CD4-positive, alpha-beta T cell (primary cell): ENCODE measurements around the gene PRDM16. TPM values are rescaled to one million over a fixed set of nuclear protein-coding genes. Genes with fewer than 3 reads are reported as not detected.

Source experiments
- ATAC-seq: fragments of 200-7000 bp; cut with Tn5 transposase; one replicate; pipeline ENCODE4 v1.10.0; 2022; ENCODE audit warnings: mild to moderate bottlenecking; ENCODE audit not compliant: poor library complexity
- CTCF ChIA-PET: fragments of 350-600 bp; sonication (Branson Sonifier 250); formaldehyde crosslinking; loops from one replicate; lab custom pipeline; 2021; ENCODE audit warnings: antibody characterized with exemption, inconsistent platforms; lab: Charles Lee
- POLR2A ChIA-PET: fragments of 350-600 bp; sonication (Branson Sonifier 250); formaldehyde crosslinking; loops from one replicate; lab custom pipeline; 2021; ENCODE audit warnings: antibody characterized with exemption, inconsistent platforms; lab: Charles Lee
- DNase-seq, 14 experiments: peaks; one replicate each; pipeline ENCODE4 v3.0.0-alpha.2; 2013 to 2020; ENCODE audit warnings: mixed read lengths in 2 of 14
- H3K27ac ChIP-seq, 2 donors: one replicate each; pipeline versions ENCODE4 v1.5.1 to v1.7.0; 2013; ENCODE audit warnings: low read length in 2 of 2, low read depth in 1 of 2, mild to moderate bottlenecking in 1 of 2
- H3K27me3 ChIP-seq, 2 experiments: 1 replicate in 1 of 2; 2 replicates in 1 of 2; pipeline versions ENCODE4 v1.6.1 to v1.7.0; 2013; ENCODE audit warnings: low read length in 2 of 2, control low read depth in 1 of 2, mild to moderate bottlenecking in 1 of 2, moderate library complexity in 1 of 2; ENCODE audit not compliant: insufficient read depth in 2 of 2, control insufficient read depth in 1 of 2
- H3K36me3 ChIP-seq: one replicate; pipeline ENCODE4 v1.6.1; 2013; ENCODE audit warnings: low read length, control low read depth; ENCODE audit not compliant: insufficient read depth
- H3K4me1 ChIP-seq: one replicate; pipeline ENCODE4 v1.6.1; 2013; ENCODE audit warnings: low read length, control low read depth; ENCODE audit not compliant: insufficient read depth
- H3K4me3 ChIP-seq: one replicate; pipeline ENCODE4 v1.5.1; 2013; ENCODE audit warnings: mild to moderate bottlenecking, low read length, moderate library complexity
- H3K9me3 ChIP-seq, 2 experiments: 1 replicate in 1 of 2; 2 replicates in 1 of 2; pipeline versions ENCODE4 v1.6.1 to v1.7.0; 2013; ENCODE audit warnings: low read length in 2 of 2, mild to moderate bottlenecking in 2 of 2, control low read depth in 1 of 2, moderate library complexity in 1 of 2; ENCODE audit not compliant: control insufficient read depth in 1 of 2, insufficient read depth in 1 of 2
- H3K27ac Mint-ChIP-seq: one replicate; pipeline ENCODE4 v1.8.0; 2020; ENCODE audit warnings: mixed read lengths
- H3K27me3 Mint-ChIP-seq: one replicate; pipeline ENCODE4 v1.8.0; 2021; ENCODE audit warnings: mixed read lengths
- H3K36me3 Mint-ChIP-seq: one replicate; pipeline ENCODE4 v1.8.0; 2021; ENCODE audit warnings: low read depth, mixed read lengths
- H3K4me1 Mint-ChIP-seq: one replicate; pipeline ENCODE4 v1.8.0; 2021; ENCODE audit warnings: low read depth, mixed read lengths
- H3K4me3 Mint-ChIP-seq: one replicate; pipeline ENCODE4 v1.8.0; 2020; ENCODE audit warnings: mild to moderate bottlenecking, mixed read lengths
- H3K9me3 Mint-ChIP-seq: one replicate; pipeline ENCODE4 v1.8.0; 2020; ENCODE audit warnings: mixed read lengths
- intact Hi-C, 2 experiments: fragments of 100-400 bp; cut with DNase I in 1 of 2; cut with micrococcal nuclease in 1 of 2; formaldehyde crosslinking; loops; one replicate each; pipeline versions ENCODE4 v1.15.1 to v1.9.0; 2023 to 2025; cut with DNase I, micrococcal nuclease
- total RNA-seq, 174 experiments: library from RNA in 2 of 174; stranded (reverse) in 2 of 174; gene quantifications; one replicate each; pipeline ENCODE4 v1.2.3 and lab custom pipeline; 2021 to 2026
- TF ChIP-seq, protein P1 (sequence below): fragments of 200-600 bp; IDR thresholded peaks from one replicate; pipeline ENCODE4 v1.8.0; 2022; ENCODE audit warnings: antibody characterized with exemption, mild to moderate bottlenecking

The PRDM16 gene
- total RNA-seq, 2 experiments from 2014 or later: not detected

GRCh38 chr1:3155926-3156220 is 86.9 kb downstream of the PRDM16 start:
- peaks cover 35% of the 10 kb centered on the region for H3K27me3 Mint-ChIP-seq
- H3K27ac Mint-ChIP-seq: no peak overlapping the region
- no peaks in the 10 kb centered on the region for H3K9me3 Mint-ChIP-seq
- ATAC-seq (no peak), DNase-seq (no peak)
- H3K4me3 Mint-ChIP-seq: no peak overlapping the region
- intact Hi-C loops: no loop called here
- Histone ChIP-seq H3K9me3 (no peaks in the 10 kb centered on the region), H3K27me3 (peaks cover 8 to 25% of the 10 kb centered on the region in 2 experiments), H3K36me3 (no peaks in the 10 kb centered on the region), H3K4me1 (peaks cover 3% of the 10 kb centered on the region), H3K4me3 (no peak overlapping the region), H3K27ac (no peak overlapping the region)
- TF ChIP-seq, protein P1, sequence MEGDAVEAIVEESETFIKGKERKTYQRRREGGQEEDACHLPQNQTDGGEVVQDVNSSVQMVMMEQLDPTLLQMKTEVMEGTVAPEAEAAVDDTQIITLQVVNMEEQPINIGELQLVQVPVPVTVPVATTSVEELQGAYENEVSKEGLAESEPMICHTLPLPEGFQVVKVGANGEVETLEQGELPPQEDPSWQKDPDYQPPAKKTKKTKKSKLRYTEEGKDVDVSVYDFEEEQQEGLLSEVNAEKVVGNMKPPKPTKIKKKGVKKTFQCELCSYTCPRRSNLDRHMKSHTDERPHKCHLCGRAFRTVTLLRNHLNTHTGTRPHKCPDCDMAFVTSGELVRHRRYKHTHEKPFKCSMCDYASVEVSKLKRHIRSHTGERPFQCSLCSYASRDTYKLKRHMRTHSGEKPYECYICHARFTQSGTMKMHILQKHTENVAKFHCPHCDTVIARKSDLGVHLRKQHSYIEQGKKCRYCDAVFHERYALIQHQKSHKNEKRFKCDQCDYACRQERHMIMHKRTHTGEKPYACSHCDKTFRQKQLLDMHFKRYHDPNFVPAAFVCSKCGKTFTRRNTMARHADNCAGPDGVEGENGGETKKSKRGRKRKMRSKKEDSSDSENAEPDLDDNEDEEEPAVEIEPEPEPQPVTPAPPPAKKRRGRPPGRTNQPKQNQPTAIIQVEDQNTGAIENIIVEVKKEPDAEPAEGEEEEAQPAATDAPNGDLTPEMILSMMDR: no peak
- CTCF ChIA-PET: no interaction called here
- peaks cover 2% of the 10 kb centered on the region for H3K4me1 Mint-ChIP-seq
- POLR2A ChIA-PET: no interaction called here
- H3K36me3 Mint-ChIP-seq: no peaks in the 10 kb centered on the region

- no peaks in the 10 kb centered on the region for H3K36me3 Mint-ChIP-seq
- TF ChIP-seq, protein P1: no peak
- no peak overlapping the region for H3K27ac Mint-ChIP-seq
- DNase-seq (no peak), ATAC-seq (no peak)
- ChIA-PET POLR2A (no interaction called here), CTCF (no interaction called here)
- peaks cover 10% of the 10 kb centered on the region for H3K4me1 ChIP-seq
- no peaks in the 10 kb centered on the region for H3K36me3 ChIP-seq
- H3K4me3 ChIP-seq: no peak overlapping the region
- peaks cover 6% of the 10 kb centered on the region for H3K4me1 Mint-ChIP-seq
- peaks cover 39% of the 10 kb centered on the region for H3K27me3 Mint-ChIP-seq
- no peak overlapping the region for H3K27ac ChIP-seq
- no peak overlapping the region for H3K4me3 Mint-ChIP-seq
- intact Hi-C loops: no loop called here
- peaks cover 12 to 25% of the 10 kb centered on the region in 2 experiments for H3K27me3 ChIP-seq
- H3K9me3 ChIP-seq: no peaks in the 10 kb centered on the region
- H3K9me3 Mint-ChIP-seq: no peaks in the 10 kb centered on the region
These were observed 87.9 kb downstream of the PRDM16 start for GRCh38 chr1:3156936-3157335.

DNA sequence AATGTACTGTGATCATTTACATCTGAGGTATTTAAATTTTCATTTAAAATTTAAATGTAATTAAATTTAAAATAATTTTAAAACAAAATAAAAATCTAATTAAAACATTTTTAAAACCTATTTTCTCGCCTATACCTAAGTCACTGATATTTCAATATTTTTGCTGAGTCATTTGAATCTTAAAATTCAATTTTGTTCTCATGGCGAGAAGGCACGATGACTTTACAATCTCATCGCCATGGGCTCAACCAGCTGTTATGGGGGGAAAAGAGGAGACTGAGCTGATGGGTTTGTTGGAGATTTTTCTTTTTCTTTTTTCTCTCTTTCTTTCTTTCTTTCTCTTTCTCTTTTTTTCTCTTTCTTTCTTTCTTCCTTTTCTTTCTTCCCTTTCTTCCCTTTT is 89.3 kb downstream of the PRDM16 start:
- intact Hi-C loops: no loop called here
- ATAC-seq: no peak
- TF ChIP-seq, protein P1: no peak
- no peak overlapping the region for H3K27ac Mint-ChIP-seq
- peaks cover 45% of the 10 kb centered on the region for H3K27me3 Mint-ChIP-seq
- H3K4me3 Mint-ChIP-seq: no peak overlapping the region
- Histone ChIP-seq H3K4me1 (peaks cover 10% of the 10 kb centered on the region), H3K36me3 (no peaks in the 10 kb centered on the region), H3K27me3 (peaks cover 12 to 25% of the 10 kb centered on the region in 2 experiments), H3K4me3 (no peak overlapping the region), H3K27ac (no peak overlapping the region), H3K9me3 (no peaks in the 10 kb centered on the region)
- ChIA-PET POLR2A (interaction anchor here (1.2 kb wide), 1 partner anchor 125 kb away, joined by 3 read pairs; no protein-coding TSS in a partner anchor), CTCF (no interaction called here)
- no peak for DNase-seq
- H3K36me3 Mint-ChIP-seq: no peaks in the 10 kb centered on the region
- H3K9me3 Mint-ChIP-seq: no peaks in the 10 kb centered on the region
- H3K4me1 Mint-ChIP-seq: peaks cover 6% of the 10 kb centered on the region
